Spleen (tissue), 11 donors: Measurements from ENCODE around the gene DFFA. TPM values are rescaled to one million over a fixed set of nuclear protein-coding genes. Genes with fewer than 3 reads are reported as not detected.
"Not testable (repeated sequence)": the region's sequence is repeated elsewhere in the genome, so short reads cannot be mapped to it uniquely, and the experiment has no call there.

Experiments used
- DNase-seq: peaks from one replicate; pipeline ENCODE4 v3.0.0-alpha.2; 2020
- H3K27ac ChIP-seq, 8 donors: fragments of 200-600 bp; sonication (generic) in 7 of 8; 1 replicate in 4 of 8; 2 replicates in 4 of 8; pipeline versions ENCODE4 v1.5.0 to v1.8.0; 2016 to 2021; ENCODE audit warnings: inconsistent platforms in 4 of 8, mild to moderate bottlenecking in 4 of 8, moderate library complexity in 1 of 8
- H3K27me3 ChIP-seq, 7 donors: fragments of 200-600 bp; sonication (generic) in 6 of 7; replicated peaks in 1 of 7; 1 replicate in 4 of 7; 2 replicates in 3 of 7; pipeline versions ENCODE4 v1.5.0 to v1.8.0; 2016 to 2021; ENCODE audit warnings: inconsistent platforms in 3 of 7, mild to moderate bottlenecking in 1 of 7
- H3K36me3 ChIP-seq, 6 donors: fragments of 200-600 bp; sonication (generic) in 5 of 6; 1 replicate in 4 of 6; 2 replicates in 2 of 6; pipeline versions ENCODE4 v1.5.0 to v1.8.0; 2016 to 2021; ENCODE audit warnings: inconsistent platforms in 2 of 6
- H3K4me1 ChIP-seq, 6 donors: fragments of 200-600 bp; sonication (generic) in 5 of 6; 1 replicate in 3 of 6; 2 replicates in 3 of 6; pipeline versions ENCODE4 v1.5.0 to v1.8.0; 2016 to 2021; ENCODE audit warnings: inconsistent platforms in 3 of 6
- H3K4me3 ChIP-seq, 8 donors: fragments of 200-600 bp; sonication (generic) in 7 of 8; 1 replicate in 4 of 8; 2 replicates in 4 of 8; pipeline versions ENCODE4 v1.5.0 to v1.8.0; 2016 to 2021; ENCODE audit warnings: inconsistent platforms in 4 of 8, mild to moderate bottlenecking in 4 of 8, moderate library complexity in 2 of 8
- H3K9me3 ChIP-seq, 8 donors: fragments of 200-600 bp; sonication (generic) in 7 of 8; 1 replicate in 4 of 8; 2 replicates in 4 of 8; pipeline versions ENCODE4 v1.5.0 to v1.8.0; 2016 to 2021; ENCODE audit warnings: inconsistent platforms in 4 of 8
- CTCF ChIP-seq, 11 experiments: fragments of 200-600 bp in 7 of 11; fragments of 450-650 bp in 4 of 11; sonication (generic) in 4 of 11; IDR thresholded peaks in 8 of 11; conservative IDR thresholded peaks in 3 of 11; 1 replicate in 7 of 11; 2 replicates in 4 of 11; pipeline versions ENCODE4 v1.4.0 to v1.8.0; 2016 to 2021; ENCODE audit warnings: antibody characterized with exemption in 11 of 11, inconsistent platforms in 4 of 11, mild to moderate bottlenecking in 1 of 11
- POLR2A ChIP-seq, 3 donors: fragments of 450-650 bp; IDR thresholded peaks; one replicate each; pipeline ENCODE4 v1.5.1; 2017; ENCODE audit warnings: antibody characterized with exemption in 3 of 3, mild to moderate bottlenecking in 1 of 3
- POLR2AphosphoS5 ChIP-seq, 3 donors: sonication (generic); formaldehyde crosslinking; IDR thresholded peaks; one replicate each; pipeline ENCODE4 v1.5.1; 2017; ENCODE audit warnings: antibody characterized with exemption in 3 of 3
- WGBS, 5 donors: extraction: QIAGEN DNeasy Blood & Tissue Kit in 3 of 5; methylation state at CpG; one replicate each; pipeline versions ENCODE4 v1.1.5 to v1.1.7; 2013 to 2018; 5-methylcytosine and 5-hydroxymethylcytosine counted together
- intact Hi-C: fragments of 100-400 bp; cut with DNase I; formaldehyde crosslinking; loops from one replicate; pipeline ENCODE4 v1.15.0; 2023; ENCODE audit warnings: low total_unique reads
- polyA plus RNA-seq, 3 donors: library from polyadenylated mRNA; stranded (reverse); fragments of 200-250 nt; gene quantifications; one replicate each; pipeline ENCODE4 v1.2.1, GENCODE V29; 2013
- total RNA-seq, 7 donors: library from RNA; depleted of rRNA in 3 of 7; stranded (reverse); fragments of >200 nt in 3 of 7; fragmentation: NEBNext Ultra II Directional in 4 of 7; extraction: Animal tissue kit (Norgen Biotek cat#: 25700) in 4 of 7; gene quantifications; one replicate each; pipeline versions ENCODE4 v1.1.0 to v1.2.1, GENCODE V29; 2016 to 2021
- donor health status: healthy with polysubstance abuse.
- donor health status: DM: no; HTN: no; CAD: no; lungs with moderate emphysema.
- donor health status: DM: no; HTN: no; CAD: no.
- donor health status: Bipolar disorder and iron deficiency.
- donor health status: healthy.
- donor health status: DM: no; HTN: no; CAD: no.
- donor health status: DM: yes; HTN: yes; CAD: no.

The DFFA gene
- total and polyA plus RNA-seq, 10 donors = 7.2 to 30.1 (median 21.4) TPM

- TF ChIP-seq POLR2A (IDR thresholded peaks at IDR 0.05) = no peak
- TF ChIP-seq CTCF (IDR thresholded peaks at IDR 0.05 in 8 of 11, conservative IDR thresholded peaks at IDR 0.05 in 3 of 11) = no peak
- TF ChIP-seq POLR2AphosphoS5 (IDR thresholded peaks at IDR 0.05) = no peak
- 73 to 86% (median 80%) methylated on average over 4 of the region's 4 CpGs for WGBS, 5 donors
- Histone ChIP-seq H3K36me3 (peaks cover 0 to 2% (median 0%) of the 10 kb centered on the region in 6 donors), H3K27me3 (no peaks in the 10 kb centered on the region), H3K4me1 (peaks cover 18 to 67% (median 34%) of the 10 kb centered on the region in 6 donors), H3K27ac (no peak overlapping the region), H3K9me3 (no peaks in the 10 kb centered on the region), H3K4me3 (no peak overlapping the region)
- DNase-seq = no peak
- intact Hi-C loops = loop anchor here (5.0 kb wide), 1 partner anchor 361 kb away; no protein-coding TSS in a partner anchor
Observed at GRCh38 chr1:10506677-10507047, 34.3 kb upstream of the DFFA start.

GRCh38 chr1:10506046-10506676 is 33.8 kb upstream of the DFFA start:
- DNase-seq, H3K36me3 ChIP-seq, H3K27ac ChIP-seq, H3K4me3 ChIP-seq, H3K9me3 ChIP-seq, H3K27me3 ChIP-seq: not testable (repeated sequence)
- intact Hi-C loops = loop anchor here (5.0 kb wide), 1 partner anchor 361 kb away; no protein-coding TSS in a partner anchor
- WGBS, 5 donors = 91 to 96% (median 96%) methylated on average over 12 of the region's 12 CpGs
- peaks cover 13 to 65% (median 29%) of the 10 kb centered on the region in 6 donors for H3K4me1 ChIP-seq

GRCh38 chr1:10504249-10504648 is 31.9 kb upstream of the DFFA start:
- no peak overlapping the region for H3K4me3 ChIP-seq
- TF ChIP-seq POLR2AphosphoS5 (IDR thresholded peaks at IDR 0.05) (no peak), CTCF (IDR thresholded peaks at IDR 0.05 in 8 of 11, conservative IDR thresholded peaks at IDR 0.05 in 3 of 11) (no peak), POLR2A (IDR thresholded peaks at IDR 0.05) (no peak)
- 53 to 76% (median 67%) methylated on average over 5 of the region's 5 CpGs for WGBS, 5 donors
- no peaks in the 10 kb centered on the region for H3K36me3 ChIP-seq
- DNase-seq = no peak
- H3K4me1 ChIP-seq = peaks cover 0 to 54% (median 12%) of the 10 kb centered on the region in 6 donors
- no peaks in the 10 kb centered on the region for H3K9me3 ChIP-seq
- no peaks in the 10 kb centered on the region for H3K27me3 ChIP-seq
- no peak overlapping the region for H3K27ac ChIP-seq
- intact Hi-C loops = no loop called here

- DNase-seq = no peak
- 78 to 87% (median 82%) methylated on average over 5 of the region's 5 CpGs for WGBS, 5 donors
- Histone ChIP-seq H3K36me3 (peaks cover 0 to 9% (median 0%) of the 10 kb centered on the region in 6 donors), H3K27me3 (no peaks in the 10 kb centered on the region), H3K4me1 (peaks cover 0 to 36% (median 4%) of the 10 kb centered on the region in 6 donors), H3K9me3 (no peaks in the 10 kb centered on the region), H3K27ac (no peak overlapping the region), H3K4me3 (no peak overlapping the region)
- intact Hi-C loops = no loop called here
- TF ChIP-seq CTCF (IDR thresholded peaks at IDR 0.05 in 8 of 11, conservative IDR thresholded peaks at IDR 0.05 in 3 of 11) = no peak
Observed at GRCh38 chr1:10502206-10502605, 29.9 kb upstream of the DFFA start.
